Thyroid gland (tissue), 4 donors: Measurements from ENCODE around the gene ARHGEF28.

ENCODE experiments used
- CTCF ChIP-seq, 6 experiments: fragments of 200-600 bp in 3 of 6; fragments of 450-650 bp in 3 of 6; sonication (generic) in 3 of 6; IDR thresholded peaks; one replicate each; pipeline ENCODE4 v1.5.1; 2016 to 2019; ENCODE audit warnings: antibody characterized with exemption in 6 of 6, mild to moderate bottlenecking in 2 of 6, inconsistent platforms in 1 of 6, moderate library complexity in 1 of 6
- POLR2A ChIP-seq, 2 donors: fragments of 450-650 bp; IDR thresholded peaks; one replicate each; pipeline ENCODE4 v1.6.1; 2017; ENCODE audit warnings: antibody characterized with exemption in 2 of 2, mild to moderate bottlenecking in 2 of 2, moderate library complexity in 1 of 2

GRCh38 chr5:73690015-73690414 is 64.0 kb downstream of the ARHGEF28 start:
- TF ChIP-seq CTCF (IDR thresholded peaks at IDR 0.05) (no peak), POLR2A (IDR thresholded peaks at IDR 0.05) (no peak)
